Measurements from ENCODE around the gene PIEZO2.
A peak's percentile ranks its signal among the peaks of the same experiment; 100 is the strongest.

DNA sequence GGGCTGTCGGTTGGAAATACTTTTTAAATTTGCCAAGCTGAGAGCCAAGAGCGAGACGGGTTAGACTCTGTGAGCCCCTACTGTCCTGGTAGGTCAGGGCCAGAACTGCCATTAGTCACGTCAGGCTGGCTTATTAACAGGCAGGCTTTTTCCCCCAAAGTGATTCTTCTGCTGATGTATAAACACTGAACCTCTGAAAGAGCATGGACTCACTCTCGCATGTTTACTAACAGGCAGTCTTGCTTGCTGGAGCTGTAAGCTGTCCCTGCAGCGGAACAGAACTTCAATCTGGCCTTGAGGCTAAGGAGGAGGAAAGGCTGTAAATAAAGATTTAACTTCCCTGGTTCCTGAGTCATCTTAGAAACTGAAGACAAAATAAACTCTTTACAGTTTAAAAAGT is 288.4 kb downstream of the PIEZO2 start:
- no peak for TF ChIP-seq EP300 (IDR thresholded peaks at IDR 0.05)
- TF ChIP-seq, protein P1, sequence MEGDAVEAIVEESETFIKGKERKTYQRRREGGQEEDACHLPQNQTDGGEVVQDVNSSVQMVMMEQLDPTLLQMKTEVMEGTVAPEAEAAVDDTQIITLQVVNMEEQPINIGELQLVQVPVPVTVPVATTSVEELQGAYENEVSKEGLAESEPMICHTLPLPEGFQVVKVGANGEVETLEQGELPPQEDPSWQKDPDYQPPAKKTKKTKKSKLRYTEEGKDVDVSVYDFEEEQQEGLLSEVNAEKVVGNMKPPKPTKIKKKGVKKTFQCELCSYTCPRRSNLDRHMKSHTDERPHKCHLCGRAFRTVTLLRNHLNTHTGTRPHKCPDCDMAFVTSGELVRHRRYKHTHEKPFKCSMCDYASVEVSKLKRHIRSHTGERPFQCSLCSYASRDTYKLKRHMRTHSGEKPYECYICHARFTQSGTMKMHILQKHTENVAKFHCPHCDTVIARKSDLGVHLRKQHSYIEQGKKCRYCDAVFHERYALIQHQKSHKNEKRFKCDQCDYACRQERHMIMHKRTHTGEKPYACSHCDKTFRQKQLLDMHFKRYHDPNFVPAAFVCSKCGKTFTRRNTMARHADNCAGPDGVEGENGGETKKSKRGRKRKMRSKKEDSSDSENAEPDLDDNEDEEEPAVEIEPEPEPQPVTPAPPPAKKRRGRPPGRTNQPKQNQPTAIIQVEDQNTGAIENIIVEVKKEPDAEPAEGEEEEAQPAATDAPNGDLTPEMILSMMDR (IDR thresholded peaks at IDR 0.05) = no peak
- no peak for TF ChIP-seq POLR2A (IDR thresholded peaks at IDR 0.05)
- peak in 1 of 4 donors; percentile 14 for TF ChIP-seq POLR2AphosphoS5 (IDR thresholded peaks at IDR 0.05)
